HG02623 (cell line): ENCODE measurements around the gene TC2N.
"Not testable (repeated sequence)": the region's sequence is repeated elsewhere in the genome, so short reads cannot be mapped to it uniquely, and the experiment has no call there.

Experiments
- ATAC-seq: cut with Tn5 transposase; IDR thresholded peaks from one replicate; pipeline ENCODE4 v1.9.1; 2021; ENCODE audit warnings: moderate library complexity; ENCODE audit not compliant: unreplicated experiment

TC2N gene

DNA sequence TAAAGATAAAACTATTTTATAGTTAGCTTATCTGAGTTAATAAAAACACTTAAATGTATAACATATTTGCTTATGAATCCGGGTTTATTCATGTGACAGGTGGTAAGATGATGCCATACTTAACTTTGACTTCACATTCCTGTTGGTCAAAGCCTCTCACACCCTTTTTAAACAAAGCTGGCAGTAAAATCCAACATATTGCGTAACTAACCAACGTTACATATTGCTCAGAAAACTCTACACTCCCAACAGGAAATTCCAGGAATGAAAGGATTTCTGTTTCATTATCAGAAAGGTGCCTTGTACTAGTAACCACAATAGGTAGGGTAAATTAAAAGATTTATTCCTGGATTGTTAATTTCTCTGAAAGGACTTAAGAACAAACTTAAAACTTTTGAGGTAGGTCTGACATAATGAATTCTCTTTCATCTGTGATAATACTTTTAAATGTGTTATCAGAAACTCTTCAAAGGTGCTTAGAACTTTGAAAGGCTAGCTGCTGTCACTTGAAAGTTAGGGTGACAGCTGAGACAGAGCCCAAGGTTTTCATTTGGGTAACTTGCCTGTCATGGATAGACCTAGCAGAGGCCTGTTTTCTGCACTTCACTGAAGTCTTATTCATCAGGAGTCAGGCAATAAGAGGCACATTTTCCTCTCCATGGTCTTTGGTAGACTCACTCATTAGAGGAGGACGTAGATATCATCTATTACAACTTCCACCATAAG, 111.6 kb downstream of the TC2N start:
- ATAC-seq, result no peak

DNA sequence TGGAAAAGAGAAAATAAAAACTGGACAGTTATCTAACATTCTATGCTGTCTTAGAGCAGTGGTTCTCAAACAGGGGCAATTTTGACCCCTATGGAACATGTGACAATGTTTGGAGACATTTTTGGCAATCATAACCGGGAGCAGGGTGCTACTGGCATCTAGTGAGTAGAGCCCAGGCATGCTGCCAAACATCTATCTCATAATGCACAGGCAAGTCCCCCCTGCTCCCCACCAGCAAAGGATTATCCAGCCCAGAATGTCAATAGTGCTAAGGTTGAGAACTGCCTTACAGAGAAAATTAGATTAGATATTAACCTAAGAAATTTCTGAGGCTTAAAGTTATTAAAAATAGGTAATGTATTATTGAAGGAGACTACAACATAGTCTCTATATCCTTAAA, 112.5 kb downstream of the TC2N start:
- no peak for ATAC-seq

DNA sequence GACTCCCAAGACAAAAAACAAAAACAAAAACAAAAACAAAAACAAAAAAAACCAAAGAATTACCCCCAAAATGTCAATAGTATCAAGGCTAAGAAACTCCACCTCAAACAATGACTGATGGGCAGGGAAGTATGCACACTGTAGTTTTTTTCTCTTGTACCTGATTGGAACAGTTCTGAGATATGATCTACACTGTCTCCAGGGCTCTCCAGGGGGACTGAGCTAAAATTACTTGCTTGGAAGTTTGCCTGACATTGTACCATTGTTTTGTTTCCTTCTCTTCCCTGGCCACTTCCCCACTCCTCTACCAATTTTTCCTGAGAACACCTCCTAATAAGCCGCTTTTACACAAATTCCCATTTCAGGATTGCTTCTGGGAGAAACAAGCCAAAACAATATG, 113.2 kb downstream of the TC2N start:
- ATAC-seq, result no peak

DNA sequence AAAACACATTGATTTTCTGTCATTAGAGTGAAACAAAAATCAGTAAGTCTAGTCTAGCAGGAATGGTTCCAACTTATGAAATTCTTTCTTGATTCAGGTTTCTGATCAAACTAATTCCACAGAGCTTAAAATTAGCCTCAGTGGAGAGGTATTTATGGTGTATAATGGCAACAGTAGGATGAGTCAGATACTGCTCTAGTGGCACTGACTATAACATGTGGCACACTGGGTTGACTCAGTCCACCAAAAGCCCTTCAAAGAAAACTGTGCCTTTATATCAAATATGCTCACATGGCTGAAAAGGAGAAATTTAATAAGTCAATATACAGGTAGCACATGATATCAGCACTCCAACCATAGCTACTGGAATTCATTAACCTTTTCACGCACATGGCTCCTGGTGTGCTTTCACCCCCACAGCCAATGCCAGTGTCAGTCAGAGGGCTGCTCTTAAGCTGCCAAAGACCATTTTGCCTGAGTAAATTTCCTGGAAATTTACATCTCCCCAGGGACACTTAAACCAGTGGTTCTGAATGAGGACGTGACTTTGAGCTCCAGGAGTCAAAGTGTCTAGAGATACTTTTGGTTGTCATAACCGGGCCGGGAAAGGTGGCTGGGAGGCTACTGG, 113.7 kb downstream of the TC2N start:
- no peak for ATAC-seq

DNA sequence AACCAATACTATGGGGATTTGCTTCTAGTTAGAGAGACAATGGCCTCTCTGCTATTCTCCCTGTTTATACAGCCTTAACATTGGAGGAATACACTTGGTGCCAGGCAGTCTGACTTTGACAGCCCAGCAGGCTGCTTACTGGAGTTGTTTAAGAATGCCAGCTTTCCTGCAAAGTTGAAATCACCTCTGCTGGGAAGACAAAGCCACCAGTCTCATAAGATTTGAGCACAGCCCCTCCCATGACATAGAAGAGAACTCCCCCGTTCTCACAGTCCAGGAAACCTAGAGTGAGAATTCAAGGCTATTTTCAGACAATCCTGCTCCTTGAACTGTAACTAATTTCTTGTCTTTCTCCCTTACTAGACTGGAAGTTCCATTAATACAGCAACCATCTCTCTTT, 114.4 kb downstream of the TC2N start:
- no peak for ATAC-seq

DNA sequence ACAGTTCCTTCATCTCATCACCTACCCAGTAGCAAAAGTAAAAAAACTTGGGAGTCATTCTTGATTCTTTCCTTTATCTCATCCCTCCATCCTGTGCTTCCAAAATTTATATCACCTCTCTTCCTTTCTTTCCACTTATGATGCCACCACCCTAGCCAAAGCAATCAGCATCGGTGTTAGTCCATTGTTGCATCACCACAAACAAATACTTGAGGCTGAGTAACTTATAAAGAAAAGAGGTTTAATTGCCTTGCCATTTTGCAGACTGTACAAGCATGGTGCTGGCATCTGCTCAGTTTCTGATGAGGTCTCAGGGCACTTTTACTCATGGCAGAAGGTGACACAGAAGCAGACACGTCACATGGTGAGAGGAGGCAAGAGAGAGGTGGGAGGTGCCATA, 115.6 kb downstream of the TC2N start:
- ATAC-seq, result no peak

DNA sequence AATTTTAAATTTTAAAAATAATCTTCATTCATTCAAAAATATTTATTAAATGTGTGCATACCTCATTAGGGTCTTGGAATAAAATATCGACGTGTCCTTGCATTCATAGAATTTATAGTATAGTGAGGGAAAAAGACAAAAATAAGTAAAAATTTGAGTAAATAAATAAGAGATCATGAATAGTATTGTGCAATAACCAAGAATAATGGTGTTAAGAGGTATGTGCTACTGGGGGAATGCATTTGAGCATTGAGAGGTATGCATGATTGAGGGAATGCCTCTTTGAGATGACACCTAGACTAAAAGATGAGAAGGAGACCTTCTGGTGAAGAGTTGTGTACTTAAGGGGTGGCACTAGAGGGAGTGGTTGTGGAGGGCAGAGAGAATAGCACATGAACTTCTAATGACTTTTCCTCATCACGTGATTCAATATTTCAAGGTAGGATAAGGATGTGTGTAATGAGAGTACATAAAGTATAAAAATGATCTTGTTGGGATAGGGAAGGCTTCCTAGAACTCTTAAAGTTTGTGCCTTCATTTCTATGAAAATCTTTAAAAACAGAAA, 116.6 kb downstream of the TC2N start:
- ATAC-seq, result no peak

DNA sequence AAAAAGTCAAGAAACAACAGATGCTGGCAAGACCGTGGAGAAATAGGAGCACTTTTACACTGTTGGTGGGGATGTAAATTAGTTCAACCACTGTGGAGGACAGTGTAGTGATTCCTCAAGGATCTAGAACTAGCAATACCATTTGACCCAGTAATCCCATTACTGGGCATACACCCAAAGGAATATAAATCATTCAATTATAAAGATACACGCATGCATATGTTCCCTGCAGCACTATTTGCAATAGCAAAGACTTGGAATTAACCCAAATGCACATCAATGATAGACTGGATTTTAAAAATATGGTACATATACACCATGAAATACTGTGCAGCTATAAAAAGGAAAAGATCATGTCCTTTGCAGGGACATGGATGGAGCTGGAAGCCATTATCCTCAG, 117.5 kb downstream of the TC2N start:
- ATAC-seq, result no peak

DNA sequence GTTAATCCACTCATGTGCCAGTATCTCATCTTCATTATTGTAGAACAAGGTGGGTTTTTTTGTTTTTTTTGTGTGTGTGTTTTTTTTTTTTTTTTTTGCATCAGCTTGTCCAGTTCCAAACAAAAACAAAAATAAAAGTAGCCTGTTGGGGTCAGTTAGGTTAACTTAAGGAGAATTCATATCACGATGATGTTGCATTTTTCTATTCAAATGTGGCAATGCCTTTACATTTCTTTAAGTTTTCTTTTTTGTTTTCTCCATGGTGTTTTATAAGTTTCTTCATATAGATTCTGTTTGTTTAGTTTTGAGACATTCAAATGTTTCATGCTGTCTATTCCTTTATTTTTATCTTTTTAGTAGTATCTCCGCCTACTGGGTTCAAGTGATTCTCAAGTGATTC, 119.3 kb downstream of the TC2N start:
- no peak for ATAC-seq

DNA sequence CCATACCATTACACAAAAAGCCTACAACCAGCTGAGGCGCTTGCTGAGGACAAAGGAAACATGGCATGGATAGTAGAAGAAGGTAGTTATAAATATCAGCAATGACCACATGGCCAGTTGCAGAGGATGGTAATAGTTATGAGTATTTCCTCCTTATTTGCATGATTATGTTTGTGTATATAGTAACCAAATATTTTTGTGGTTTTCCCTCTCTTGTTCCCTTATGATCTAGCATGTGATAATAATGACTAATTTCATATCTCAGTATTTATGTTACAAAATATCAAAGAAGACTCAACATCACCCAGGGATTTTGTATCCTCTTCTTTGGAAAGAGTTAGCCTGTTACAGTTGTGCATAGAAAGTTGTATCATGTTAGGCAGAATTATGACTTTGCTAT, 122.0 kb downstream of the TC2N start:
- ATAC-seq, result no peak

DNA sequence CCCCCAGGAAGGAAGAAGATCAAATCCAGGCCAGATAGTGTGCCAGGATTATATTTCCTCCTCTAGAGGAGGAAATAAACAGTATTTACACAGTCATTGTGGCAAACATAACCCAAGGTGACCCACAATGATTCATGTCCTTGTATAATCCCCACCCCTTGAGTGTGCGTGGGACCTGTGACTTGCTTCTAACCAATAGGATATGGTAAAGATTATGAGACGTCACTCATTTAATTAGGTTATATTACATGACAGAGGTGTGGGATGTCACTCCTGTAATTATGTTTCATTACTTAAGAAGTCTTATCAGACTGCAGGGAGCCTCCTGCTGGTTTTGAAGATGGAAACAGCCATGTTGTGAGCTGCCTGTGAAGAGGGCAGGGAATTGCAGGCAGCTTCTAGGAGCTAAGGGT, 123.3 kb downstream of the TC2N start:
- no peak for ATAC-seq

DNA sequence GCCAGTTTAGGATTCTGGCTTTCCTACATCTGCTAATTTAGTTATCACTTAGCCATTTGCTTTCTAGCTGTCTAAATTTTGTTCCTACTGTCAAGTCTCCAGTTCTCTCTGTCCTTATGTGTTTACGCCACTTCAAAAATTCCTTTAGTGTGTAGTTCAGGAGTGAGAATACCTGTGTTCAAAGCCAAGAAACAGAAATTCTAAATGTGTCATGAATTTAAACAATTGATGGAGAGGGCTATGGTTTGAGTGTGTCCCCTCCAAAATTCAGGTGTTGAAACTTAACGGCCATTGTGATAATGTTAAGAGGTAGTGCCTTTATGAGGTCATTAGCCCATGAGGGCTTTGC, 124.1 kb downstream of the TC2N start:
- no peak for ATAC-seq

DNA sequence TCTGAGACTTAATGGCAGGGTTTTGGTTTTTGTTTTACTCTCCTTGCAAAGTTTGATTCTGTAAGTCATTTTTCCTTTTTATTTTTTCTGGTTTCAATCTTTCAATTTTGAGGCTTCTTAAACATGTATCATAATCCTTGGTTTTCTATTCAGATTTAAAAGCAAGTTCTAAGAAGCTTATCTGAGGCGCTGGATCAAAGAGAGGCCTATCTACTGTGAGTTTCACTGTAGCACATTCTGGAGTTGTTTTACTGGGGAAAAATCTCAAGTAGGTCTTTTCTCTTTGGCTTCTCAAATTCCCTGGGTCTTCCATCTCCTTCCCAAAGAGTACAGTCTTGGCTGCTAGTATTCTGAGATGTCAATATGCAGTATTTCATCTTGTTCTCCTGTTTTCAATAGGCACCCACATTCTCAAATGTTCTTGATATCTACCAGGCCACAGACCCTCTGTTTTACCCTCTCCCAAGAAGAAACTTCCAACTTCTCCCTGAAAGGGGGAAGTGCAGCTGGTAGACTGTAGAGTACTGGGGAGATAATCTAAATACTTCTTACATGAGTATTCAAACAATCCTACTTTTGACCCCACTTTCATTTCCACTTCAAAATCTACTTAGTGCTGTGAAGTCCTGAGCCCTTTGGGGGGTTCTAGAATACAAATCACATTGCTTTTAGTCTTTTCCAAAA, 124.6 kb downstream of the TC2N start:
- no peak for ATAC-seq

DNA sequence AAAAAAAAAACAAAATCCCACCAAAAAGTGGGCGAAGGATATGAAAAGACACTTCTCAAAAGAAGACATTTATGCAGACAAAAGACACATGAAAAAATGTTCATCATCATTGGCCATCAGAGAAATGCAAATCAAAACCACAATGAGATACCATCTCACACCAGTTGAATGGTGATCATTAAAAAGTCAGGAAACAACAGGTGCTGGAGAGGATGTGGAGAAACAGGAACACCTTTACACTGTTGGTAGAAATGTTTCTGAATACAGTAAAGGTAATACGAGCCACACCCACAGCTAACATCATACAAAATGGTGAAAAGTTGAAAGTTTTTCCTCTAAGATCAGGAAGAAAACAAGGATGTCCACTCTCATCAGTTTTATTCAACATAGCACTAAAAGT, 127.5 kb downstream of the TC2N start:
- not testable (repeated sequence) for ATAC-seq

DNA sequence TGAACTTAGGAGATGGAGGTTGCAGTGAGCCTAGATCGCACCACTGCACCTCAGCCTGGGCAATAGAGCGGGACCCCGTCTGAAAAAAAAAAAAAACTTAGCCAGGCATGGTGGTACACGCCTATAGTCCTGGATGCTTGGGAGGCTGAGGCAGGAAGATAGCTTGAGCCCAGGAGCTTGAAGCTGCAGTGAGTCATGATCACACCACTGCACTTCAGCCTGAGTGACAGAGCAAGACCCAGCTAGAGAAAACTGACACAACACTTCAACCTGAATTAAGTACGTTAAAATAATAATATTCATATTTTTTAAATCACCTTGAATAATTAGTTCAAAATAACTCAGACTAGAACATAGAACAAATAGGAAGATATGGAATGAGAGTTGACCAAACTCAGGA, 129.7 kb downstream of the TC2N start:
- no peak for ATAC-seq

DNA sequence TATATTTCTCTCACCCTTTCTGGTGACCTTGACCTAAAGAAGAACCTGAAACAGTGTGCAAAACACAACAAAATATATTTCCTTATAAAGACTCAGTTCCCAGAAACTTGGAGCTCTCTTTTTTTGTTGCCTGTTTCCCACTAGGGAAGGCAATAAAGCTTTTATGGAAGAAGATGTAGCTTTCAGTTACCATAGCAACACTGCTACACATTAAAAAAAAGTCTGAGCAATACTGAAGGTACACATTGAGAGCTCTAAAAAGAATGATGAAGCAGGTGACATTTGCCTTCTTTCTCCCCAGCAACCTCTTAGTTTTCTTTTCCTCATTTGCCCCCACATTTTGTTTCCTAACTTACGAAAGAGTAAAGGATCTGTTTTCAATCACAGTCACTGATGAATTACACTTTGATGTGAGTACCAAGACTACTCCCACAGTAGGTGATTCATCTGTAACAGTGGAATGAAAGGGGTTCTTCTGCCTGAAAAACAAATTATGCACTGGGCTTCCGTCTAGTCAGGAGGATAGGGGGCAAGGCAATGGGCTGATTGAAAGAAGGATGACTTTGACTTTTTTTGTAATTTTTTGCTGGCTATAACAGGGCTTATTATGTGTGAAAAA, 134.4 kb downstream of the TC2N start:
- no peak for ATAC-seq

DNA sequence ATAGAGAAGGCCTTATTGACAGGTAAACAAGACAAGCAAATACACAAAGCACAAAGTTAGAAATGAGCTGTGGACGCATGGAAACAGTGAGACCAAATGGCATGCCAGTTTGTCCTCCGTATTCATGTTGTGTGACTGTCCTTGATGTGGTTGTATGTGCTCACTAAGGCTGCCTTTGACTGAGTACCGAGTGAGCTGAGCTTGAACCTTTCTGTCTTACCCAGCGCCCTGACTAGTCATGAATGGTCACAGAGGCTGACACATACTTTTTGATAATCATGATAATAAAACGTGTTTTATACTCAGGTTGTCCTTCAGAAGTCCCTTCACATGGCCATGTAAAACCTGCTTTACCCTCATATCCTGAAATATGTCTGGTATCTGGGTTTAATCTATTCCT, 134.9 kb downstream of the TC2N start:
- ATAC-seq, result no peak

DNA sequence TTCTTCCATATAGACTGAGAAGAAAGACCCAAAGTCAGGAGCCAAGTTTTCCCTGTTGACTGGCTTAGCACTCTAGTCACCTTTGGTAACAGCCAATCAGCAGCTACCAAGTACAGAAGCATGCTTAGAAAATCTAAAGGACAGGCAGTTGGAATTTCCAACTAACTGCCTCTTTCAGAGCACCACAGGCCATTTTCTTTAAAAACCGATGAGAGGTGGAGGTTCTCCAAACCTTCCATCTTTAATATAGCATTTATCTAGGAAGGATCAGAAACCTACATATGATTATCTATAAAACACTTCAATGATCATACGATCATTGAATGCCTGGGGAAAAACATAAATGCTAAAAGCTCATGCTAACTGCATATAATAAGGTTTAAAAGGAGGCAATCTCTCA, 135.3 kb downstream of the TC2N start, which contains the start of gene CATSPERB:
TSS of gene CATSPERB (minus strand) at position 101 of the 400 bp plus-strand sequence. CDS start 2,607 bp downstream, outside the sequence.
- ATAC-seq, result no peak

DNA sequence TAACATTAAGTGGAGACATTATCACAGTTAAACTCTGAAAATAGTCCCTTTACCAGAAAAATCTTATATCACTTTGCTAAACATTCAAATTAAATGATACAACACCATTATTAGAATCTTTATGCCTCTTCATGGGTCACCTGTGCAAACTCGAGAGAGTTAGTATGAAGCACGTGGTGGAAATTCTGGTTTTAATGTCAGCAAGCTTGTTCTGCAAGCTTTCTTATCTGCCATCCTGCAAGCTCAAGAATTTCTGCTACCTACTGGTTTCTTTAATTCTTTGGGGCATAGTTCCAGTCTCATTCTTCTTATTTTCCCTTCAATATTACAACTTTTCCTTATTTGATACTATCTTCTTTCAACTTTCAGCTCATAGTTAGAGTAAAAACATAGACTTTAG, 136.3 kb downstream of the TC2N start:
- no peak for ATAC-seq

DNA sequence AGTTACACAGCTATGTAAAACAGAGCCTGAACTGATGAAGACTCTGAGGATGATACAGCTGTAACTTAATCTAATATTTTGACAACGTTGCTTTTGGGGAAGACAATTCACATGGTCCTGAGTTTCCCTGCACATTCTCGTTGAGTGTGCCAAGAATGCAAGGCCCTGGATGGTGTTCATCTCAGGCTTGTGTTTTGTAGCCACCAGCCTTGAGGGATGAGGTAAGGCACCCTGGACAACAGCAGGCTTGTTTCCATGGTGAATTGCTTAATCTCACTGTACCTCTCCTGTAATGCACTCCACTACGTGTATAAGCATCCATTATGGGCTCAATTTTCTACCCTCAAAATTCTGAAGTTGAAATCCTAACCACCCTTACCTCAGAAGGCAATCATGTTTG, 137.6 kb downstream of the TC2N start:
- ATAC-seq, result no peak
